ENCODE results near the gene SCG3. TPM values are rescaled to one million over a fixed set of nuclear protein-coding genes. Genes with fewer than 3 reads are reported as not detected.

SCG3 gene
- total RNA-seq, 1 donor from 2014 or later = 13.0 TPM

- Mint-ChIP-seq H3K9me3 (no peaks in the 10 kb centered on the region), H3K4me3 (no peak overlapping the region), H3K27me3 (peaks cover 34% of the 10 kb centered on the region), H3K36me3 (no peaks in the 10 kb centered on the region), H3K27ac (no peak overlapping the region), H3K4me1 (ENCODE audit: unreplicated experiment) (no peaks in the 10 kb centered on the region)
- no peak for DNase-seq (ENCODE audit: extremely low spot score, unreplicated experiment)
- no peak for TF ChIP-seq CTCF (conservative IDR thresholded peaks at IDR 0.05)
Measured at GRCh38 chr15:51688863-51689262, 7.6 kb downstream of the SCG3 start.

DNA sequence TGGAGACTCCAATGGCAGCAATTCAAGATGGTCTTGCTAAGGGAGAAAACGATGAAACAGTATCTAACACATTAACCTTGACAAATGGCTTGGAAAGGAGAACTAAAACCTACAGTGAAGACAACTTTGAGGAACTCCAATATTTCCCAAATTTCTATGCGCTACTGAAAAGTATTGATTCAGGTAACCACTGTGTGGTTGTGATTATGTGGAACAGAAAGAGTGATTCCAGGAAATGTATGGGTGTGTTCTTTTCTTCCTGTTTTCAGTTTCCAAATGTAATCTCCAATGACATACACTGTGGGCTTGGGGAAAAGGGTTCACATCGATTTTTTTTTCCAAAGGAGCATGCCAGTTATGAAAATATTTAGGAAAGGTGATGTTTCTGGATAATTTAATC, 10.9 kb downstream of the SCG3 start:
- no peak for TF ChIP-seq CTCF (conservative IDR thresholded peaks at IDR 0.05)
- no peaks in the 10 kb centered on the region for H3K4me1 Mint-ChIP-seq (ENCODE audit: unreplicated experiment)

GRCh38 chr15:51696566-51696965, 15.3 kb downstream of the SCG3 start:
- no peak for DNase-seq (ENCODE audit: extremely low spot score, unreplicated experiment)
- H3K4me1 Mint-ChIP-seq (ENCODE audit: unreplicated experiment) = no peaks in the 10 kb centered on the region
- peaks cover 21% of the 10 kb centered on the region for H3K27me3 Mint-ChIP-seq
- no peak for TF ChIP-seq CTCF (conservative IDR thresholded peaks at IDR 0.05)
- H3K36me3 Mint-ChIP-seq = no peaks in the 10 kb centered on the region
- H3K27ac Mint-ChIP-seq = no peak overlapping the region
- H3K9me3 Mint-ChIP-seq = no peaks in the 10 kb centered on the region
- H3K4me3 Mint-ChIP-seq = no peak overlapping the region

More for the DNA sequence above, 10.9 kb downstream of the SCG3 start:
- Mint-ChIP-seq H3K27ac (no peak overlapping the region), H3K9me3 (no peaks in the 10 kb centered on the region), H3K36me3 (no peaks in the 10 kb centered on the region), H3K4me3 (no peak overlapping the region), H3K27me3 (peaks cover 22% of the 10 kb centered on the region)
- no peak for DNase-seq (ENCODE audit: extremely low spot score, unreplicated experiment)

DNA sequence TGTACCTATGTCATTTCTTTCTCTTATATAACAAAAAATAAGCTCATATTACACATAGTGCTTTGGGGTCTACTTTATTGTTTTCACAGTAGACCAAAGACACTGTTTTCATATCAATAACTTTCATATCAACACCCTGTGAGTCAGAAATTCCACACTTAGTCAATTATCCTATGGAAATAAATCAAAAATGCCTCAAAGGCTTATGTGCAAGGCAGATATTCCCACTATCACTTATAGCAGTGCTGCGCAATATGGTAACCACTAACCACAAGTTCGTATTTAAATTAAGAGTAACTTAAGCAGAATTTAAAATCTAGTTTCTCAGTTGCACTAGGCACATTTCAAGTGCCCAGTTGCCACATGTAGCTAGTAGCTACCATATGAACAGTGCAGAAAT, 15.9 kb downstream of the SCG3 start:
- Mint-ChIP-seq H3K36me3 (no peaks in the 10 kb centered on the region), H3K27me3 (peaks cover 20% of the 10 kb centered on the region), H3K4me3 (no peak overlapping the region), H3K4me1 (ENCODE audit: unreplicated experiment) (no peaks in the 10 kb centered on the region), H3K27ac (no peak overlapping the region), H3K9me3 (no peaks in the 10 kb centered on the region)
- DNase-seq (ENCODE audit: extremely low spot score, unreplicated experiment) = no peak
- no peak for TF ChIP-seq CTCF (conservative IDR thresholded peaks at IDR 0.05)

- no peak for DNase-seq (ENCODE audit: extremely low spot score, unreplicated experiment)
- no peaks in the 10 kb centered on the region for H3K36me3 Mint-ChIP-seq
- H3K4me3 Mint-ChIP-seq = no peak overlapping the region
- H3K9me3 Mint-ChIP-seq = no peaks in the 10 kb centered on the region
- H3K27ac Mint-ChIP-seq = no peak overlapping the region
- H3K27me3 Mint-ChIP-seq = peaks cover 12% of the 10 kb centered on the region
- H3K4me1 Mint-ChIP-seq (ENCODE audit: unreplicated experiment) = no peaks in the 10 kb centered on the region
- no peak for TF ChIP-seq CTCF (conservative IDR thresholded peaks at IDR 0.05)
Measured at GRCh38 chr15:51699373-51699772, 18.1 kb downstream of the SCG3 start.

- Mint-ChIP-seq H3K4me3 (no peak overlapping the region), H3K4me1 (ENCODE audit: unreplicated experiment) (no peaks in the 10 kb centered on the region), H3K27ac (no peak overlapping the region), H3K36me3 (no peaks in the 10 kb centered on the region), H3K27me3 (peaks cover 12% of the 10 kb centered on the region), H3K9me3 (no peaks in the 10 kb centered on the region)
- TF ChIP-seq CTCF (conservative IDR thresholded peaks at IDR 0.05) = no peak
- DNase-seq (ENCODE audit: extremely low spot score, unreplicated experiment) = no peak
Measured at GRCh38 chr15:51702710-51703109, 21.4 kb downstream of the SCG3 start.
